Kidney (tissue), 14 donors: ENCODE measurements around the gene KIR2DL1. TPM values are rescaled to one million over a fixed set of nuclear protein-coding genes. Genes with fewer than 3 reads are reported as not detected.
A peak's percentile ranks its signal among the peaks of the same experiment; 100 is the strongest.

Experiments
- DNase-seq, 5 donors: peaks; one replicate each; pipeline ENCODE4 v3.0.0-alpha.2; 2013 to 2020
- FAIRE-seq: peaks from 2 replicates; lab custom pipeline; 2012; peaks lifted over from hg19 to GRCh38; lab: Jason Lieb, UNC
- H3K27ac ChIP-seq, 2 donors: one replicate each; pipeline ENCODE4 v1.7.0; 2013; ENCODE audit warnings: low read depth in 2 of 2, low read length in 2 of 2, inconsistent platforms in 1 of 2
- H3K27me3 ChIP-seq: one replicate; pipeline ENCODE4 v1.7.1; 2013; ENCODE audit warnings: low read length, inconsistent platforms; ENCODE audit not compliant: control insufficient read depth, insufficient read depth
- H3K36me3 ChIP-seq, 3 donors: one replicate each; pipeline versions ENCODE4 v1.7.0 to v1.7.1; 2013; ENCODE audit warnings: low read length in 3 of 3, control low read depth in 1 of 3, inconsistent platforms in 1 of 3; ENCODE audit not compliant: insufficient read depth in 3 of 3, control insufficient read depth in 2 of 3
- H3K4me1 ChIP-seq, 3 donors: one replicate each; pipeline versions ENCODE4 v1.7.0 to v1.7.1; 2013; ENCODE audit warnings: low read length in 3 of 3, inconsistent platforms in 1 of 3, low read depth in 1 of 3; ENCODE audit not compliant: control insufficient read depth in 2 of 3, insufficient read depth in 2 of 3
- H3K4me3 ChIP-seq, 3 donors: one replicate each; pipeline versions ENCODE4 v1.7.0 to v1.8.1; 2013; ENCODE audit warnings: low read length in 3 of 3, control low read depth in 1 of 3, inconsistent platforms in 1 of 3
- H3K9ac ChIP-seq, 3 donors: one replicate each; pipeline versions ENCODE4 v1.7.0 to v1.7.1; 2013; ENCODE audit warnings: low read length in 3 of 3, control low read depth in 1 of 3, inconsistent platforms in 1 of 3
- H3K9me3 ChIP-seq, 3 donors: one replicate each; pipeline versions ENCODE4 v1.7.0 to v1.7.1; 2013; ENCODE audit warnings: low read length in 3 of 3, control low read depth in 1 of 3, inconsistent platforms in 1 of 3; ENCODE audit not compliant: control insufficient read depth in 2 of 3, insufficient read depth in 1 of 3
- CTCF ChIP-seq: IDR thresholded peaks from 3 replicates; pipeline ENCODE4 v1.5.1; 2012; ENCODE audit warnings: mild to moderate bottlenecking, moderate library complexity, borderline replicate concordance; ENCODE audit not compliant: insufficient read depth; ENCODE audit errors: extremely low read depth
- intact Hi-C: fragments of 100-400 bp; cut with DNase I; formaldehyde crosslinking; loops from one replicate; pipeline ENCODE4 v1.11.1; 2022
- polyA plus RNA-seq: library from polyadenylated mRNA; stranded (reverse); fragments of 350-450 nt; fragmentation: Illumina TruSeq; extraction: RNeasy Lipid Tissue Mini Kit (QIAGEN cat#74804); gene quantifications from one replicate; pipeline ENCODE4 v1.2.3, GENCODE V29; 2014; ENCODE audit warnings: low read depth, low replicate concordance; ENCODE audit not compliant: insufficient read depth
- total RNA-seq: library from RNA; stranded (reverse); fragmentation: NEBNext Ultra II Directional; extraction: Animal tissue kit (Norgen Biotek cat#: 25700); gene quantifications from one replicate; pipeline ENCODE4 v1.2.1, GENCODE V29; 2021
- donor health status: control.
- donor health status: control.
- donor health status: control.
- donor health status: control.
- donor health status: control.
- donor health status: DM: yes; HTN: yes; CAD: no.
- donor health status: Normal renal cell carcinoma (clear cell type).

The KIR2DL1 gene
- total and polyA plus RNA-seq, 2 donors from 2014 or later: 0.25 TPM; not detected in 1

- DNase-seq: no peak
- intact Hi-C loops: no loop called here
- Histone ChIP-seq H3K9ac (no peak overlapping the region), H3K9me3 (no peaks in the 10 kb centered on the region), H3K4me3 (no peak overlapping the region), H3K36me3 (no peaks in the 10 kb centered on the region), H3K27ac (no peak overlapping the region), H3K4me1 (no peaks in the 10 kb centered on the region), H3K27me3 (no peaks in the 10 kb centered on the region)
- FAIRE-seq: no peak
- TF ChIP-seq CTCF: no peak
Measured at GRCh38 chr19:54790711-54791110, 21.1 kb downstream of the KIR2DL1 start.

- Histone ChIP-seq H3K27me3 (no peaks in the 10 kb centered on the region), H3K4me1 (no peaks in the 10 kb centered on the region), H3K9ac (no peak overlapping the region), H3K4me3 (no peak overlapping the region), H3K9me3 (no peaks in the 10 kb centered on the region), H3K36me3 (no peaks in the 10 kb centered on the region), H3K27ac (no peak overlapping the region)
- TF ChIP-seq CTCF: no peak
- intact Hi-C loops: no loop called here
- FAIRE-seq (no peak), DNase-seq (no peak)
Measured at GRCh38 chr19:54791476-54791875, 21.9 kb downstream of the KIR2DL1 start.

GRCh38 chr19:54792814-54793213, 23.2 kb downstream of the KIR2DL1 start:
- Histone ChIP-seq H3K27ac (peak overlapping the region in 1 of 2 donors; percentile 53), H3K9ac (no peak overlapping the region), H3K4me3 (peak overlapping the region in 2 of 3 donors; percentile 13 to 42), H3K27me3 (no peaks in the 10 kb centered on the region), H3K9me3 (no peaks in the 10 kb centered on the region), H3K36me3 (no peaks in the 10 kb centered on the region), H3K4me1 (no peaks in the 10 kb centered on the region)
- DNase-seq (peak in 1 of 5 donors; percentile 3), FAIRE-seq (no peak)
- no peak for TF ChIP-seq CTCF
- intact Hi-C loops: no loop called here

- Histone ChIP-seq H3K36me3 (no peaks in the 10 kb centered on the region), H3K27ac (no peak overlapping the region), H3K27me3 (no peaks in the 10 kb centered on the region), H3K4me3 (no peak overlapping the region), H3K9ac (no peak overlapping the region), H3K4me1 (no peaks in the 10 kb centered on the region), H3K9me3 (no peaks in the 10 kb centered on the region)
- intact Hi-C loops: no loop called here
- FAIRE-seq (no peak), DNase-seq (no peak)
- no peak for TF ChIP-seq CTCF
Measured at GRCh38 chr19:54795758-54796157, 26.2 kb downstream of the KIR2DL1 start.
